Keratinocyte (primary cell): ENCODE data around the gene IL6R. TPM values are rescaled to one million over a fixed set of nuclear protein-coding genes. Genes with fewer than 3 reads are reported as not detected.
"Not testable (repeated sequence)": the region's sequence is repeated elsewhere in the genome, so short reads cannot be mapped to it uniquely, and the experiment has no call there.

Experiments used
- DNase-seq: peaks from one replicate; pipeline ENCODE4 v3.0.0-alpha.2; 2011; ENCODE audit warnings: low read depth, missing footprints, low spot score
- FAIRE-seq: peaks from 2 replicates; lab custom pipeline; 2011; peaks lifted over from hg19 to GRCh38; lab: Jason Lieb, UNC
- H2AFZ ChIP-seq: 2 replicates; pipeline ENCODE4 v1.6.0; 2012; ENCODE audit warnings: low read length, control low read depth, inconsistent platforms; ENCODE audit not compliant: control insufficient read depth
- H3K27ac ChIP-seq: 2 replicates; pipeline ENCODE4 v1.5.1; 2011; ENCODE audit warnings: low read length; ENCODE audit not compliant: control insufficient read depth, insufficient read depth
- H3K27me3 ChIP-seq: 3 replicates; pipeline ENCODE4 v1.6.0; 2011; ENCODE audit warnings: low read length; ENCODE audit not compliant: control insufficient read depth, insufficient read depth; ENCODE audit errors: extremely low read depth
- H3K36me3 ChIP-seq, 2 experiments: 2 replicates in 1 of 2; 3 replicates in 1 of 2; pipeline ENCODE4 v1.5.1; 2011; ENCODE audit warnings: low read length in 2 of 2, mild to moderate bottlenecking in 1 of 2; ENCODE audit not compliant: control insufficient read depth in 2 of 2, insufficient read depth in 2 of 2; ENCODE audit errors: extremely low read depth in 1 of 2
- H3K4me1 ChIP-seq: 3 replicates; pipeline ENCODE4 v1.5.1; 2011; ENCODE audit warnings: low read length; ENCODE audit not compliant: control insufficient read depth, insufficient read depth; ENCODE audit errors: extremely low read depth
- H3K4me2 ChIP-seq: 3 replicates; pipeline ENCODE4 v1.6.0; 2011; ENCODE audit warnings: low read depth, low read length; ENCODE audit not compliant: control insufficient read depth, insufficient read depth; ENCODE audit errors: extremely low read depth
- H3K4me3 ChIP-seq, 3 experiments: fragments of 200-600 bp in 1 of 3; sonication (generic) in 1 of 3; 2 replicates in 2 of 3; 3 replicates in 1 of 3; pipeline ENCODE4 v1.5.1; 2011 to 2016; ENCODE audit warnings: low read length in 3 of 3, mild to moderate bottlenecking in 3 of 3, control low read depth in 2 of 3, inconsistent platforms in 1 of 3, low read depth in 1 of 3, mixed read lengths in 1 of 3, mixed run types in 1 of 3, moderate library complexity in 1 of 3; ENCODE audit not compliant: control insufficient read depth in 2 of 3, insufficient read depth in 2 of 3; ENCODE audit errors: extremely low read depth in 1 of 3
- H3K79me2 ChIP-seq: 2 replicates; pipeline ENCODE4 v1.6.0; 2012; ENCODE audit warnings: low read length; ENCODE audit not compliant: control insufficient read depth, insufficient read depth
- H3K9ac ChIP-seq: 3 replicates; pipeline ENCODE4 v1.6.0; 2011; ENCODE audit warnings: low read length; ENCODE audit not compliant: control insufficient read depth, insufficient read depth; ENCODE audit errors: extremely low read depth
- H3K9me1 ChIP-seq: 3 replicates; pipeline ENCODE4 v1.6.0; 2011; ENCODE audit warnings: low read length; ENCODE audit not compliant: control insufficient read depth, insufficient read depth; ENCODE audit errors: extremely low read depth
- H3K9me3 ChIP-seq: 2 replicates; pipeline ENCODE4 v1.5.1; 2012; ENCODE audit warnings: low read depth, low read length; ENCODE audit not compliant: control insufficient read depth
- H4K20me1 ChIP-seq: 3 replicates; pipeline ENCODE4 v1.6.0; 2011; ENCODE audit warnings: low read length; ENCODE audit not compliant: control insufficient read depth, insufficient read depth; ENCODE audit errors: extremely low read depth
- EZH2 ChIP-seq: IDR thresholded peaks from one replicate; pipeline ENCODE4 v1.6.1; 2012; ENCODE audit warnings: inconsistent platforms, mild to moderate bottlenecking, low read length, moderate library complexity
- dilution Hi-C: fragments of 300-500 bp; cut with MboI; formaldehyde crosslinking; loops from one replicate; pipeline ENCODE4 v1.7.0; 2020; ENCODE audit warnings: low sequenced_read_pairs; ENCODE audit not compliant: extremely low pct_ligation_motif_present
- polyA plus RNA-seq, 5 experiments: library from polyadenylated mRNA; depleted of rRNA in 3 of 5; stranded (reverse) in 3 of 5; stranded (forward) in 1 of 5; unstranded in 1 of 5; fragments of >200 nt; gene quantifications; 1 replicate in 1 of 5; 2 replicates in 3 of 5; 3 replicates in 1 of 5; pipeline versions ENCODE4 v1.2.1 to v1.2.3, GENCODE V29; 2011 to 2012; ENCODE audit warnings: missing spikeins in 2 of 5, low read depth in 1 of 5, low replicate concordance in 1 of 5
- TF ChIP-seq, protein P1 (sequence below), 3 experiments: IDR thresholded peaks in 1 of 3; conservative IDR thresholded peaks in 1 of 3; optimal IDR thresholded peaks in 1 of 3; 2 replicates in 2 of 3; 3 replicates in 1 of 3; pipeline versions ENCODE3 to v1.5.1; 2011; ENCODE audit warnings: low read length in 3 of 3, mild to moderate bottlenecking in 3 of 3, moderate library complexity in 2 of 3, control low read depth in 1 of 3, inconsistent platforms in 1 of 3; ENCODE audit not compliant: insufficient read depth in 2 of 3; ENCODE audit errors: extremely low read depth in 1 of 3

Gene IL6R
- polyA plus RNA-seq, 1 donor (not counting 4 experiments of a cell fraction or from before 2014, with no cell fraction given): 12.6 TPM

DNA sequence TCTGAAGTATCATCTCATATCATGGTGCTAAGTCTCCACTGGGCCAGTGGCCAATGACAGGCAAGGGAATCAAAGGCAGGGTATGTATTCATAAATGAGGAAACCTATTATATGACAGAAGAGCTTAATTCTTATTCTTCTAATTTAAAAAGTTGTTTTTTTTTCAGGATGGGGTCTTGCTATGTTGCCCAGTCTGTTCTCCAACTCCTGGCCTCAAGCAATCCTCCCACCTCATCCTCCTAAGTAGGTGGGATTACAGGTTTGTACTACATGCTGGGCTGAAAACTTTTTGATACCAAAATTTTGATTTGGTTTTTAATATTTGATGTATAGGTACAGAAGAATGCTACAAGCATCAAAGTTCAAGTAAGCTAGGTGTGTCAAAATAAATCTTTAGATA, 44.9 kb upstream of the IL6R start:
- Histone ChIP-seq H3K36me3 (no peaks in the 10 kb centered on the region), H3K27ac (no peak overlapping the region), H4K20me1 (no peaks in the 10 kb centered on the region), H3K79me2 (no peaks in the 10 kb centered on the region), H3K9ac (no peak overlapping the region), H2AFZ (no peak overlapping the region), H3K4me1 (peaks cover 2% of the 10 kb centered on the region), H3K4me3 (no peak overlapping the region), H3K9me3 (no peaks in the 10 kb centered on the region), H3K9me1 (no peaks in the 10 kb centered on the region), H3K27me3 (no peaks in the 10 kb centered on the region), H3K4me2 (no peak overlapping the region)
- dilution Hi-C loops: no loop called here
- TF ChIP-seq EZH2: no peak
- TF ChIP-seq, protein P1, sequence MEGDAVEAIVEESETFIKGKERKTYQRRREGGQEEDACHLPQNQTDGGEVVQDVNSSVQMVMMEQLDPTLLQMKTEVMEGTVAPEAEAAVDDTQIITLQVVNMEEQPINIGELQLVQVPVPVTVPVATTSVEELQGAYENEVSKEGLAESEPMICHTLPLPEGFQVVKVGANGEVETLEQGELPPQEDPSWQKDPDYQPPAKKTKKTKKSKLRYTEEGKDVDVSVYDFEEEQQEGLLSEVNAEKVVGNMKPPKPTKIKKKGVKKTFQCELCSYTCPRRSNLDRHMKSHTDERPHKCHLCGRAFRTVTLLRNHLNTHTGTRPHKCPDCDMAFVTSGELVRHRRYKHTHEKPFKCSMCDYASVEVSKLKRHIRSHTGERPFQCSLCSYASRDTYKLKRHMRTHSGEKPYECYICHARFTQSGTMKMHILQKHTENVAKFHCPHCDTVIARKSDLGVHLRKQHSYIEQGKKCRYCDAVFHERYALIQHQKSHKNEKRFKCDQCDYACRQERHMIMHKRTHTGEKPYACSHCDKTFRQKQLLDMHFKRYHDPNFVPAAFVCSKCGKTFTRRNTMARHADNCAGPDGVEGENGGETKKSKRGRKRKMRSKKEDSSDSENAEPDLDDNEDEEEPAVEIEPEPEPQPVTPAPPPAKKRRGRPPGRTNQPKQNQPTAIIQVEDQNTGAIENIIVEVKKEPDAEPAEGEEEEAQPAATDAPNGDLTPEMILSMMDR (optimal IDR thresholded peaks at IDR 0.05 in 1 of 3, IDR thresholded peaks at IDR 0.05 in 1 of 3, conservative IDR thresholded peaks at IDR 0.05 in 1 of 3; ENCODE audit: extremely low read depth in 1 of 3, insufficient read depth in 2 of 3, low read length in 3 of 3): no peak
- DNase-seq (no peak), FAIRE-seq (no peak)

DNA sequence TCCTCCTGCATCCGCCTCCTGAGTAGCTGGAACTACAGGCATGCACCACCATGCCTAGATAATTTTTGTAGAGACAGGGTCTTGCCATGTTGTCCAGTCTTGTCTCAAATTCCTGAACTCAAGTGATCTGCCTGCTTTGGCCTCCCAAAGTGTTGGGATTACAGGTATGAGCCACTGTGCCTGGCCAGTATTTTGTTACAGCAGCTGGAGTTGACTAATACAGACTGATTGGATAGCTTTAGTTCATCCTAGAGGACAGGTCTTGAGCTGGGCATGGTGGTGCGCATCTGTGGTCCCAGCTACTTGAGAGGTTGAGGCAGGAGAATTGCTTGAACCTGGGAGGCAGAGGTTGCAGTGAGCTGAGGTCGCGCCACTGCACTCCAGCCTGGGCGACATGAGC, 44.3 kb upstream of the IL6R start:
- FAIRE-seq, H3K9ac ChIP-seq, H3K79me2 ChIP-seq, H3K4me2 ChIP-seq, H3K4me1 ChIP-seq, H3K4me3 ChIP-seq, H2AFZ ChIP-seq, H3K9me1 ChIP-seq, H3K9me3 ChIP-seq, DNase-seq, dilution Hi-C loops, H3K27ac ChIP-seq, H3K27me3 ChIP-seq, H4K20me1 ChIP-seq, H3K36me3 ChIP-seq: not testable (repeated sequence)

DNA sequence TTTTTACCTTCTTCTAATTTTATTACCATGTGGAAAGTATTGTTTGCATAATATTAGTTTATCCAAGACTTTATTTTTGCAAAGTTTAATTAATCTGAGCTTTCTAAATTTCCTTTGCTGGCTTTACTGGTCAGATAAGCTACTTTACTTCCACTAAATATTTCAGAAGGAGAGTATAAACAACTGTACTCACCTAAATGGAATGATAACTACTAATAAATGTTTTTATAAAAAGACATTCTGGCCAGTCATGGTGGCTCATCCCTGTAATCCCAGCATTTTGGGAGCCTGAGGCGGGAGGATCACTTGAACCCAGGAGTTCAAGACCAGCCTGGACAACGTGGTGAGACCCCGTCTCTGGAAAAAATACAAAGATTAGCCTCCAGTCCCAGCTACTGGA, 43.8 kb upstream of the IL6R start:
- H3K4me2 ChIP-seq: no peak overlapping the region
- no peaks in the 10 kb centered on the region for H3K79me2 ChIP-seq
- no peak for FAIRE-seq
- no peaks in the 10 kb centered on the region for H3K36me3 ChIP-seq
- no peaks in the 10 kb centered on the region for H3K27me3 ChIP-seq
- TF ChIP-seq, protein P1 (optimal IDR thresholded peaks at IDR 0.05 in 1 of 3, IDR thresholded peaks at IDR 0.05 in 1 of 3, conservative IDR thresholded peaks at IDR 0.05 in 1 of 3; ENCODE audit: extremely low read depth in 1 of 3, insufficient read depth in 2 of 3, low read length in 3 of 3): no peak
- no peak for TF ChIP-seq EZH2
- H4K20me1 ChIP-seq: no peaks in the 10 kb centered on the region
- no peak overlapping the region for H2AFZ ChIP-seq
- H3K9ac ChIP-seq: no peak overlapping the region
- no peak for DNase-seq
- H3K9me3 ChIP-seq: no peaks in the 10 kb centered on the region
- H3K27ac ChIP-seq: no peak overlapping the region
- no peaks in the 10 kb centered on the region for H3K9me1 ChIP-seq
- H3K4me3 ChIP-seq: no peak overlapping the region
- H3K4me1 ChIP-seq: no peaks in the 10 kb centered on the region
- dilution Hi-C loops: no loop called here
